Hematopoietic multipotent progenitor cell treated with erythropoietin and hydrocortisone succinate and interleukin-3 and kit ligand, for 17 days (in vitro differentiated cells): Measurements from ENCODE around the gene BICD1.

Experiments used
- DNase-seq: peaks from one replicate; pipeline ENCODE4 v3.0.0-alpha.2; 2015; ENCODE audit warnings: low spot score

BICD1 gene

DNA sequence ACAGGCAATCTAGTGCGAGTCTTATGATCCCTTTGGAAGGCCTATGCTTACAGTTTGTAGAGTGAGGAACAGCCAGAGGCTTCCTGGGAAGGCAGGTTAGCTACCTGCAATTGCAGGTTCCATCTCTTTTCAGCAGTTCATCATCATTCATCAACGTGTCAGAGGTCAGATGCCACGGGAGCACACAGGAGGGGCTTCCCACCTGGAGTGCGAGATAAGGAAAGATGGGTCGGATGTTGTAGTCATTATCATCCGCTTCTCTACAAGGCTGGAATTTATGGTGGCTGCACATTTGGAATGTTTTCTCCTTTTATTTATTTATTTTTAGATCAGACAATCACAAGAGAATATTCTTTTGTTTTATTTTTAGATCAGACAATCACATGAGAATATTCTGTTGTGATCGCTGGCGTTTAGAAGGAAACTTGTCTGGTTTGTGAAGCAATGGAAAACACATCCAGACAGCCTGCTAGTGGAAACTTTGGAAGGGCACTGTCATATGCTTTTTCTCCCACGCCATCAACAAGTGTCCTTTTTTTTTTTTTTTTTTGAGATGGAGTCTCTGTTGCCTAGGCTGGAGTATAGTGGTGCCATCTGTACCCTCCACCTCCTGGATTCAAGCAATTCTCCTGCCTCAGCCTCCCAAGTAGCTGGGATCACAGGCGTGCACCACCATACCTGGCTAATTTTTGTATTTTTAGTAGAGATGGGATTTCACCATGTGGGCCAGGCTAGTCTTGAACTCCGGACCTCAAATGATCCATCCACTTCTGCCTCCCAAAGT lies 1.9 kb upstream of the BICD1 start:
- DNase-seq = no peak

DNA sequence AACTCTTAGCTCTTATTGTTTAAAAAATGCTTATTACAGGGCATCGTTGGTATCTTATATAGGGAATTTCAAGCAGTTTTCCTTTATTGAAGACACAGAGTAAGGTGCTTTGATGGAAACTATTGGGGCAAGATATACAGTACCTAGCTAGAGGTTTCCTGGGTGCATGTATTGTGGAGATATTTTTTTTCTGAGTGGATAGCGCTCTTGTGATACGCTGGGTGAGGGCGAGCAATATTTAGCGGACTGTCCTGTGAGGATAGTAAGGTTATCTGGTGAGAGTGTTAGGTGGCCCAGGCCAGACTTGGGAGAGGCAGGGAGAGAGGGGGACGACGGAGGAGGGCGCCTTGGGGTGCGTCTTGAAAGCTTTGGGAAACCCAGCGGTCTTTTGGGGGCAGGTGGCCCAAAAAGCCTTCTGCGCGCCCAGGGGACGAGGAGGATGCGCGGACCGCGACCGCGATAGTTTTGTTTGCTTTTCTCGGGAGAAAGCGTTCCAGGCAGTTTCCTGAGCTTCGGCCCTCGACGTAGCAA lies 596 bp upstream of the BICD1 start:
- no peak for DNase-seq

DNA sequence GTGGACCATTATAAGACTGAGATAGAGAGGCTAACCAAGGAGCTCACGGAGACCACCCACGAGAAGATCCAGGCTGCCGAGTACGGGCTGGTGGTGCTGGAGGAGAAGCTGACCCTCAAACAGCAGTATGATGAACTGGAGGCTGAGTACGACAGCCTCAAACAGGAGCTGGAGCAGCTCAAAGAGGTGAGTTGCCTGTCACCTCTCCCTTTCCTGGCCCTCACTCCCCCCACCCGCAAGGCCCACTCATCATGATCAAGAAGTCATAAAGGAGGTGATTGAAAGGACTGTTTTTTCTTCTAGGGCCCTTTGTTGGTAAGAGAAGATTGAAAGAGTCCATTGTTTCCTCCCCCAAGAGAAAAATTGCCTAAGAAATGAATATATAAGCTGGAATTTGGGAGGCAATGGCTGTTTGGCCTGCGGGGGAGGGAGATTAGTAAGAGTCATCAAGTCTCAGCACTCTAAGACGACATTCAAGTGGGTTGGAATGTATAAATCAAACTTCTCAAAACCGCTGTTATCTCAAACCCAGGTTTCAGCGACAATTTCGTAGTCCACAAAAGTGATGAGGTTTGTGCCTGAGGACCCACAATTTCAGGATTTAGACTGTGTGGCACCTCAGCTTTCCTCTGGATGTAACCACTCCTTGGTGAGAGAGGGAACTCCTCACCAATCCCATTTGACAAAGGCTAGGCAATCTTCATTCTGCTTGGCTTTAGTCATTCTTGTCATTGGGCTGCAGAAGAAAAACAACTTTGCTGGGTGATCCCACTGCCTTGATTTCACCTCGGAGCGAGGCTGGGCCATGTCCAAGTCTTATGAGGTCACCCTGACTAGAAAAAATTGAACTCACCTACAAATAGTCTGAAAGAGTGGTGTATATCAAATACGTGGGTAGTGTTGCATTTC lies 966 bp downstream of the BICD1 start:
- DNase-seq = no peak

DNA sequence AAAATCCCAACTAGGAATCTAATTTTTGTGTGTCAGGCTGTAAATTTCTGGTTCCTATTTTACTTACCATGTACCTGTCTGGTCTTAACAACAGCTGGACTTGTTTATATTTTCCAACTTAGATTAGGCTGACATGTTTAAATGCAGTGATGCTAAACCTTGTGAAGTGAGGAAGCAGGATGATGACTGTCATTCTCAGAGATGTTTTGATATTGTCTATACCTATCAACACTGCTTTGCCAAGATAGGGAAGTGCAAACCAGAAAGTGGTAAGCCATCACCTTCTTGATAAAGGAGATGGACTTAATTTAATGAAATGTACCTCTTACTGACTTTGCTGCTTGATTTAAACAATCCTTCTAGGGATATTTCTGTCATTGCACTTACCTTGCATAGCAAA lies 2.1 kb downstream of the BICD1 start:
- no peak for DNase-seq

DNA sequence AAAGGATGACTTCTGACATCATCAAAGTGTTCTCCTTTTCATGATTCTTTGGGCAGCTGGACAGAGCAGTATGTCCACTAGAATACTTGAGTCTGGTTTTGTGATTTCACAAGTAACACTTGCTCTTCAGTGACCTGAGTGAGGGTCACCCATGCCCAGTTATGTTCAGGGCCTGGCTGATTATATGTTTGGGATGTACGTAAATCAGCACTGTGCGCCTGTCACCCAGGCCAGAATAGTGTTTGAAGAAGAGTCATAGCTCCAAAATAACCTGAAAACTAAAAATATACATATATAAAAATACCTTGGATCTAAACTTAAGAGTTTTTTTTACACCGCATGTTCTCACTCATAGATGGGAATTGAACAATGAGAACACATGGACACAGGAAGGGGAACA lies 3.8 kb downstream of the BICD1 start:
- no peak for DNase-seq

DNA sequence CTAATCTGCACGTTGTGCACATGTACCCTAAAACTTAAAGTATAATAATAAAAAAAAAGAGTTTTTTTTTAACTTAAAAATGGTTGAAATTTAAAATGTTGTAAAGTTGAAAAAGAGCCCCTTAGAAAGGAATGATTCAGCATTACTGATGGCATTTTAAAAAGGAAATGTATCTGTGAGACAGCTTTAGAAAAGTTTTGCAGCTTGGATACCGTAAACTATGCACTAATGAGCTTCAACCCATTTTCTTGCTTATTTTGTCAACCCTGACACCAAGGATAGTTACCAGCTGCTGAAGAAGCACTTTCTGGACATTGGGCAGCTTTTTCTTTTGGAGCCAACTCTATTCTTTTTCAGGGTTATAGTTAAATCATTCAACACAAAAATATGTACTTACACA lies 4.3 kb downstream of the BICD1 start:
- no peak for DNase-seq

DNA sequence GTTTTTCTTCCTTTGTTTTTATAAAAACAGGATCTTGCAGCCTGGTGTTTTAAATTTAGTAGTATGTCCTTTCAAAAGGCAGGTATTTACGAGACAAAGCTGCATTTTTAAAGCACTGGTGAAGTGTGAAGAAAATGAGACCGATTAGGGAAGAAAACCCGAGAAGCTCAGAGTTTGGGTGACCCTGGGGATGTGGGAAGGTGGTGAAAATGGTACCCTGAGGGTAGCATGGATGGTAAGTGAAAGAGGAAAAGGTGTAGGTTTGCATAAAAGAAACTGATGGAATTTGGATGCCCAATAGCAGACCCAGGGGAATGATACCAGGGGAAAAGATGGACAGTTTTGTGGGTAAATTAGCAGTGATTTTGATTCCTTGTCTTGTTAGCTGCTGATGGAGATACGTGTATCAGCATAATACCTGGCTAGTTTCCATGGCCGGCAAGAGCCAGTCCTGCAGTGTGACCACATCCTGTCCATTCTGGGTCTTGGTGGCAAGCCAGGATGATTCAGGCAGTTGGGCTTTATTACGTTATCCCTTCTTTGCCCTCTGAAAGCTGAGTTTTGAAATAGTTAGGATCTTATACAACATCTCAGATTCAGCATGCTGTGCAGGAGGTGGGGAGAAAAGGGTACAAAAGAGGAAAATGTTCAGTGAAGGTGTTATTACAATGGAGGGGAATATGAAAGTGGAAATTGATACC lies 8.9 kb downstream of the BICD1 start:
- DNase-seq = no peak

DNA sequence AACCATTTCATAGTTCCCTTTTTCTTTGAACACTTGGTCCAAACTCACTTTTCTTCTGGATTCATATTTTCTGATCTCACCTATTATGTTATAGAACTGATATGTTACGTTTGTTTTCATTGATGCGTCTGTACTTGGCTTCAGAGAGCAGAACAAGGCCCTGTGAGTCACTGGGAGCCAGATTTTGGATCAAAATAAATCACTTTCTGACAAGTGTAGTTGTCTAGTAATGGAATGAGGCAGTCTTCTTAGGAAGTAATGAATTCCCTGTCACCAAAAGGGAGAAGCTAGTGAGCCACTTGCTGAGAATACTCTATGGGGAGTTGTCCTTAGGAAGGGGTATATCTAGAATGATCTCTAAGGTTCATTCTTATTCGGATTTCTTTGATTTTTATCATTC lies 10.2 kb downstream of the BICD1 start:
- DNase-seq = no peak

DNA sequence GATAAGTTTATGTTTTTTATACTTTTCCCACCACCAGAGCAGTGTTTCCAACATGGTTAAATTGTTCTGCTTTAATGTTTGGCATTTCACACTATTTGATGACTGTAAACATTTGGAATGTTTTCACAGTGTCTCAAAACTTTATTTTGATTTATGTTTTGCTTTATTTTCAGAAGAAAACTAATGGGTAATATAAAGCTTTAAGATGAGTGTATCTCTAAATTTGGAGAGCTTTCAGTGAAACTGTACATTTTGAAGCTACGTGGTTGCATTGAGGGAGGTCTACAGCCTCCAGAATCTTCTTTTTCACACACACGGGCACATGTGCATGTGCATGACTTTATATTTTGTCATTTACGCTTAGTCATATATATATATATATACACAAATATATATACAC lies 10.7 kb downstream of the BICD1 start:
- no peak for DNase-seq

DNA sequence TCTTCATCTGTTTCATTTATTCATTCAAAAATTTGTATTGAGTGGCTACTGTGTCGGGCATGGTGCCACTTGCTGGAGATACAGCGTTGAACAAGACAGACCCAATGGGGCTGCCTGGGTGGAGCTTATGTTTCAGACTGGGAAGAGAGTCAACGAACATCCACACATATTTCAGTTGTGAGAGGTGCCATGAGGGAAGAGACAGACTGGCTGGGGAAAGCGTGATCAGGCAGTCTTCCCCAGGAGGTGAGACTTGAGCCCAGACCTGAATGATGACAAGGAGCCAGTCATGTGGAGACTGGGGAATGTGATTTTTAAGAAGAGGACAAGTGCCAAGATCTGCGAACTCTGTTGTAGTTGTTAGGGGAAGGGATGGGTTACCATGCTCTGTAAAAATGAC lies 12.2 kb downstream of the BICD1 start:
- no peak for DNase-seq

DNA sequence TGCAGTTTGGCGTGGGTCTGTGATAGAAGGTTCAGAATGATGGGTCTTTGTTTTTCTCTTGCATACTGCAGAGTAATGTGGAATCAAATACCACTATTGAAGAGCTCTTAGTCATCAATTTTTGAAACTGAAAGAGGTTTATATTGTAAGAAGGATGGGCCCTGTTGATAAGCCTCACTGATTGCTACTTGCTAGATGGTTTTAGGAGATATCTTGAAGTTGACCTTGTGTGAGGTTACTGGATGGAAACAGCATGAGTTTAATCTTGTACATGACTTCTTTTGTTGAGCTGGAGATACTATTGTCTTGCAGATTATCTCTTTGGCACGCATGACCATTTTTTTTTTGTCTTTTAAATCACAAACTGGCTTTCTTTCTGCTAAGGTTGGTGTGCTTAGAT lies 13.8 kb downstream of the BICD1 start:
- no peak for DNase-seq

DNA sequence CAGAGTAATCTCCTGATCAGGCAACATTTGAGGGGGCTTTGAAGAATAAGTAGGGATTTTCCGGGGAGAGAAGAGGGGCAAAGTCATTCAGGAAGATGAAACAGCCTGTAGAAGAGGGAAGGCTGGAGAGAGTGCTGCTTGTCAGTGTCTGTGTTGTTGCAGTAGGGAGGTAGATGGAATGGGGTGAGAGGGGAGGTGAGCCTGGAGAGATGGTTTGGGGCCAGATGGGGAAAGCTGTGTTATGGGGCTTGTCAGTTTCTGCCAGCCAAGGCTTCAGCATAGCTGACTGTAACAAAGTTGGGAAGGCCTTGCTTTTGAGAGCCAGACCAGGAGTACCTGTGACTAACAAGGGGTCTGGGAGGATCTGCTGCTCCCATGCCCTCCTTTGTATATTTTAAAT lies 18.0 kb downstream of the BICD1 start:
- no peak for DNase-seq

DNA sequence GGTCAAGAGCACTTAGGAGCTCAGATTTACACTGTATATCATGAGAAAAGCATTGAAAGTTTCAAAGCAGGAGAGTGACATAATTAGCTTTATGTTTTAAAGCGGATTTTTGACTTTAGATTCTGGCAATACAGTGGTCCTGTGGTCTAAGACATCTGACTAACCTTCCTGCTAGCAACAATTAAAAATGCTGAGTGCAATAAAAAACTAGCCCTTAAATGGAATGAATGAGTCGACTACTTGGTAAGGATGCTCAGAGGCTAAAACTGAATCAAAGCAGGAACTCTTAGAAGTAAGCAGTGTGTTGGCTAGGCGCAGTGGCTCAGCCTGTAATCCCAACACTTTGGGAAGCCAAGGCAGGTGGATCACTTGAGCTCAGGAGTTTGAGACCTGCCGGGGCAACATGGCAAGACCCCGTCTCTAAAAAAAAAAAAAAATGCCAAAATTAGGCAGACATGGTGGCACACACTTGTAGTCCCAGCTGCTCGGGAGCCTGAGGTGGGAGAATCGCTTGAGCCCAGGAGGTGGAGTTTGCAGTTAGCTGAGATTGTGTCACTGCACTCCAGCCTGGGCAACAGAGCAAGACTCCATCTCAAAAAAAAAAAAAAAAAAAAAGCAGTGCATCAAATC lies 18.9 kb downstream of the BICD1 start:
- no peak for DNase-seq

DNA sequence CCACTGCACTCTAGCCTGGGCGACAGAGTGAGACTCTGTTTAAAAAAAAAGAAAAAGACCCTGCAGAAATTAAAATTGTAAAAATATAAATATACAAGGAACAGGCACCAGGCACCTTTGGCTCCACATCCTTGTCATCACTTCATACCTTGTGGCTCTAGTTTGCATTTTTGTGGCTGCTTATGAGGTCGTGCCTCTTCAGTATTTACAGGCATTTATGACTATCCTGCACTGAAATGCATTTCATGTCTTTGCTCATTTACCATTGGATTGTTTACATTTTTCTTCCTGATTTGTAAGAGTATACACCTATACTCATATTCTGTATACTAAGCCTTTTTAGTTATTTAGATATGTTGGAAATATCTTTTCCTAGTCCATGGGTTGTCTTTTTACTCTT lies 20.1 kb downstream of the BICD1 start:
- no peak for DNase-seq

DNA sequence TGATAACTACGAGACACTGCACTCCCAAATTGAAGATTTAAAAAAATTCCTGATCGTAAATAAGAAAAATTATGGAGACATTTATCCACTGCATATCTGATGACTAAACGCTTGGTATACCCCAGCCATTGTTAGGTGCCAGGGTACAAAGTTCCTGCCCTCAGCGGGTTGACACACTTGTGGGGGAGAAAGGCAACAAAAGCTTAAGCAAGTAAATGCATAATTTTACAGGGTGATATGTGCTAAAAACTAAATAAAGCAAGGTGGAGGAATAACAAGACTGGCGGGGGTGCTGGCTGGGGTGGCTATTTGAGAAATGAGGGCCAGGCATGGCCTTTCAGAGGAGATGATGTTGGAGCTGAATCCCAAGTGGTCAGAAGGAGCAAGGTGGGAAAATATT lies 25.0 kb downstream of the BICD1 start:
- no peak for DNase-seq

DNA sequence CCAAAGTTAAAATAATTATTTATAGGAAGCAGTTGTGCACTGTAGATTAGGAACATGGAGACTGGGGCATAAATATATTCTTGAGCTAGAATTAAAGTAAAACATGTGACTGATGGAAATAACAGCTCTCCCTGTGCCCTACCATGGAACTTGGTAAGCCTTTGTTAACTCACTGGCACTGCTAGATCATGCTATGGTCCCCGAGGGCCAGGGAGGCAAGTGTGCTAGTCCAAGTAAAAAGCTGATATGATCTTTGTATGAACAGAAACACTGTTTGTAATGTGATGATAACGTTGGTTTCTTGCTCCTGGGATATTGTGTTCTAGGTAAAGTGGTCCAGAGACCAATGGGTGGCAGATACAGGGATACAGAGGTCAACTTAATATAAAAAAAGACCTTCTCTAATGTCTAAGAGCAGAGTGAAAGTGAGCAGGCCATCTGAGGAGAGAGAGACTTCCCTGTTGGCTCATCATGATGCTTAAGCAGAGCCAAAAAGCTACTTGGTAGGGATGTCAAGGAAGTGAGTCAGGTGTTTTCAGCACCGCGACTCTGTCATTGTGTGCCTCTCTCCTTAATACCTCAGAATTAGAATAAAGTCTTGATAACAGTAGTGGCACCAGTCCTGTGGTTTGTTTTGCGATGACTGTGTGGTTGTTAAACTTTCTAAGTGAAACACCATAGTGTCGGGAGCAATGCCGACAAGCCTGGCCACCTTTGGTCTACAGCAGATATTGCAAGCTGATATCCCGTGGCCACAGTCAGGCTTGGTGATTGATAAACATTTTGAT lies 27.6 kb downstream of the BICD1 start:
- no peak for DNase-seq

DNA sequence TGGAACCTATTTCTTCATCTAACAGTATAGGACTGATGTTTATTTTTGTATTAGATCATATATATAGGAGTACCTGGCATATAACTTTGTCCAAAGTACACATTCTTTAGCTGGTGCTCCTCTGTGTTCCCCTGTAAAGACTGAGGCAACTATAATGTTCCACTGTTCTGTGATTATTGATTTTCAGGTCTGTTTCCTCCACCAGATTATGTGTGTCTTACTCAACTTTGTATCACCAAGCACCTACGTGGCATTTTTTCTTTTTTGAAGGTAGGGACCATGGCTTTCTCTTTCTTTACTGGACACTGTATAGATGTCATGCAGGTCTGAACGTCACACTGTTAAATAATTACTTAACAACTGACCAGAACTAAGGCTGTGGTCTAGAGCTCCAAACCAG lies 29.3 kb downstream of the BICD1 start:
- no peak for DNase-seq

DNA sequence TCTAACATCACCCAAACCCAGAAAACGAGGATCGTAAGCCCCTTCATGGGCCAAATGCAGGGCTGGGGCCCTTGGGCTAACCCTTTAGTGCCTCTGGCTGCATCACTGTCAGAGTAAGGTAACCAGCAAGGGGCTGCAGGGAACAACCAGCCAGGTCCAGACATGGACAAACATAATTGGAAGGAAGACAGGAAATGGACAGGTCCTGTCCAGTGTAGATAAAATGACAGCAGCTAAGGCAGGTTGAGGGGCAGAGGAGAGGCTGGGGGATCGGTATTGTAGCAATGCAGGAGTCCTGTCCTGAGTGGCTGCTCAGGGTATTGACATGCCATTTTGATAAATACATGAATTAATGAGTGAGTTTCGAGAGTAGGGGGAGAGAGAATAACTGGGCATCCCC lies 29.8 kb downstream of the BICD1 start:
- no peak for DNase-seq

DNA sequence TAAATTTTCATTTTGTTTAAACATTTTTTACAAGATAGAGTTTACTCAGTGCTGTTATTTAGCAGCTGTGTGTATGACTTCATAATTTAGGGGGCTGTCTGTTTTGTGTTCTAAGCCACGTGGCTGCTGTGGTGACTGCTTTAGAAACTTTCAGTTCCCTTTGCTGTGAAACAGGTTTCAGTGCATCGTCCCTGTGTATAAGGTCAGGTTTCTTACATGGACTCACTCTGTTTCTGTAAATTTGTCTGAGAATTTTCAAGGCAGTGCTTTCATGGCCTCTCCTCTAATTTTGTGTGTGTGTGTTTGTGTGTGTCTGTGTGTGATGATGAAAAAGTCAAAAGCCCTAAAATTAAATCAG lies 32.4 kb downstream of the BICD1 start:
- no peak for DNase-seq

DNA sequence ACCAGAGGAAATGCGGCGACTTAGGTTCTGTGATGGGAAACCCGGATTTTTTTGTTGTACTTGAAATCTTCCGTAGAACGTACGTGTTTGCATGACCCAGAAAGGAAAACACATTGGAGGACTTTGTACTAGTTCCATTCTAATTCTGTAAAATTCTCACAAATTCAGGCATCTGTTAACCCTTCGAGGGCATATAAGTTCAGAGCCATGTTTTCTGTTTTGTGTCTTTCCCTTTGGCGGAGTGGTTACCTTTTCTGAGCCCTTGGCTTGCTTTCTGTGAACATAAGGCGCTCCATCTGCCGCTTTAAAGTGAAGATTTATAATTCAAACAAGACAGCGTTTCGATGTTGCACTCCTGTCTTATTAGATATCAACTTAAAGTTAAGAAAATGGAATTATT lies 34.2 kb downstream of the BICD1 start:
- no peak for DNase-seq

DNA sequence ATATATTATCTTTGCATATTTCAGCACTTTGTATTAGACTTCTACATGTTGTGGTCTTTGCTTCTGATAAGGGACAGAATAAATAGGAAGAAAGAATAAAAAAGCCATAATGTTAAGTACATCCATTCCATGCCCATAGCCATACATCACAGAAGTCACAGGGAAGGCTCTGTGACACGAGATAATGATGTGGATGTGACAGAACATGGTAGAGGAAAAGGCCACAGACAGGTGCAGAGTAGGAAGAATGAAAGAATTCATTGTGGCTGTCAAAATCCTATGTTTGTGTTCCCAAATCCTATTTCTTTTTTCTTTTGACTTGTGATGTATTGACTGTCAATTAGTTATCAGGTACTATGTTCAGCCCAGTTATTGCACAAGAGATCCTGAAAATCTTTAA lies 38.4 kb downstream of the BICD1 start:
- no peak for DNase-seq
